Gastroesophageal sphincter (tissue), 3 donors: ENCODE results near the gene SLC16A9.

Source experiments
- CTCF ChIP-seq, 4 experiments: fragments of 200-600 bp in 2 of 4; fragments of 450-650 bp in 2 of 4; sonication (generic) in 1 of 4; IDR thresholded peaks; one replicate each; pipeline ENCODE4 v1.5.1; 2017 to 2019; ENCODE audit warnings: antibody characterized with exemption in 4 of 4, mild to moderate bottlenecking in 2 of 4, moderate library complexity in 2 of 4
- POLR2A ChIP-seq, 2 donors: fragments of 450-650 bp; IDR thresholded peaks; one replicate each; pipeline ENCODE4 v1.6.1; 2017; ENCODE audit warnings: antibody characterized with exemption in 2 of 2, mild to moderate bottlenecking in 2 of 2, moderate library complexity in 1 of 2
- POLR2AphosphoS5 ChIP-seq: sonication (generic); formaldehyde crosslinking; IDR thresholded peaks from one replicate; pipeline ENCODE4 v1.6.1; 2017; ENCODE audit warnings: antibody characterized with exemption

- TF ChIP-seq POLR2AphosphoS5 (no peak), POLR2A (IDR thresholded peaks at IDR 0.05) (no peak), CTCF (IDR thresholded peaks at IDR 0.05) (no peak)
These were observed 745 bp downstream of the SLC16A9 start for GRCh38 chr10:59708816-59709394.
